ENCODE data around the gene APOBEC3C. TPM values are rescaled to one million over a fixed set of nuclear protein-coding genes. Genes with fewer than 3 reads are reported as not detected.
A peak's percentile ranks its signal among the peaks of the same experiment; 100 is the strongest.

APOBEC3C gene
- total RNA-seq (5.1 TPM), polyA plus RNA-seq (29.6 TPM)
- long read RNA-seq, donor 1, partial matches to known transcripts: 0 of 1 reads
- long read RNA-seq, donor 1, other reads (novel, unspliced or antisense): 0 of 1 reads
- long read RNA-seq, donor 2, transcript APOBEC3C-201 (4 exons, 2,818 nt): major isoform, 32 of 33 reads
- long read RNA-seq, donor 2, partial matches to known transcripts: 0 of 33 reads
- long read RNA-seq, donor 2, other reads (novel, unspliced or antisense): 0 of 33 reads
- long read RNA-seq, donor 3, transcript APOBEC3C-201 (4 exons, 2,818 nt): major isoform, 15 of 15 reads
- long read RNA-seq, donor 3, partial matches to known transcripts: 0 of 15 reads
- long read RNA-seq, donor 3, other reads (novel, unspliced or antisense): 0 of 15 reads
- long read RNA-seq, donor 4, transcript APOBEC3C-201 (4 exons, 2,818 nt): major isoform, 8 of 21 reads
- long read RNA-seq, donor 4, partial matches to known transcripts: 13 of 21 reads
- long read RNA-seq, donor 4, other reads (novel, unspliced or antisense): 0 of 21 reads
- long read RNA-seq, donor 5, transcript APOBEC3C-201 (4 exons, 2,818 nt): major isoform, 18 of 82 reads
- long read RNA-seq, donor 5, partial matches to known transcripts: 63 of 82 reads
- long read RNA-seq, donor 5, other reads (novel, unspliced or antisense): 0 of 82 reads
- long read RNA-seq, donor 6, transcript APOBEC3C-201 (4 exons, 2,818 nt): major isoform, 18 of 18 reads
- long read RNA-seq, donor 6, partial matches to known transcripts: 0 of 18 reads
- long read RNA-seq, donor 6, other reads (novel, unspliced or antisense): 0 of 18 reads
- long read RNA-seq, donor 7, transcript APOBEC3C-201 (4 exons, 2,818 nt): major isoform, 9 of 16 reads
- long read RNA-seq, donor 7, partial matches to known transcripts: 7 of 16 reads
- long read RNA-seq, donor 7, other reads (novel, unspliced or antisense): 0 of 16 reads
- long read RNA-seq, donor 8, transcript APOBEC3C-201 (4 exons, 2,818 nt): major isoform, 9 of 9 reads
- long read RNA-seq, donor 8, partial matches to known transcripts: 0 of 9 reads
- long read RNA-seq, donor 8, other reads (novel, unspliced or antisense): 0 of 9 reads
- long read RNA-seq, donor 9, transcript APOBEC3C-201 (4 exons, 2,818 nt): major isoform, 8 of 15 reads
- long read RNA-seq, donor 9, partial matches to known transcripts: 7 of 15 reads
- long read RNA-seq, donor 9, other reads (novel, unspliced or antisense): 0 of 15 reads
- long read RNA-seq, donor 10, transcript APOBEC3C-201 (4 exons, 2,818 nt): major isoform, 5 of 12 reads
- long read RNA-seq, donor 10, partial matches to known transcripts: 7 of 12 reads
- long read RNA-seq, donor 10, other reads (novel, unspliced or antisense): 0 of 12 reads

DNA sequence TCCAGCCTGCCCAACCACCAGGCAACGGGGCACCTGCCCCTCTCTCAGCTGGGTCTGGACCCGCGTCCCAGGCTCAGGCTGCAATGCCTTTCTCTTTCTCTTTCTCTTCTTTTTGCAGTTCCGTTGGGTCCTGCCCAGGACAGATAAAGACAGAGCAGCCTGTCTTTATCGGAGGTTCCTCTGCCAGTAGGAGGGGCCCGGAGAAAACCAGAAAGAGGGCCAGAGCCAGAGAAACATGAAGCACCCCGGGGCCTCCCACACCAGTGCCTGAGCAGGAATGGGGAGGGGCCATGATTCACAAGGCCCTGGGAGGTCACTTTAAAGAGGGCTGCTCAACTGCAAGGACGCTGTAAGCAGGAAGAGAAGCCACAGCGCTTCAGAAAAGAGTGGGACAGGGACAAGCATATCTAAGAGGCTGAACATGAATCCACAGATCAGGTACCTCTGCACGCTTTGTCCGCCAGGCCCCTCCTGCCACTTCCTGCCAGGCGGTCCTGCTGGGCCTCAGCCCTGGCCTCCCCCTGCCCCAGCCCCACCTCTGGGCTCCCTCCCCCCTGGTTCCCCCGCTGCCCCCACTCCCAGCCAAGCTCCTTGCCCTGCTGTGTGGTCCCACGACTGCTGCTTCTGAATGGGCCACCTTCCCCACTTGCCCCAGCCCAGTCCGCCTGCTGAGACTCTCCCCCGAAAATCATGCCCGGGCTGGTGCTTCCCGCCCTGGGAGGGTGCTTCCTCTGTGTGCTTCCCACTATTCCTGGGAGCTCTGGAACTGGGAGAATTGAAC lies at the start of gene APOBEC3C:
Gene APOBEC3C (plus strand): TSS at position 316 of the 781 bp plus-strand sequence. CDS start 106 bp downstream, at position 422.
- H3K27me3 ChIP-seq (ENCODE audit: control insufficient read depth in 2 of 2, insufficient read depth in 1 of 2, low read length in 1 of 2): no peaks in the 10 kb centered on the region
- peak within 1 kb of the TSS; percentile 28 to 51 for H3K4me3 ChIP-seq (ENCODE audit: low read length in 2 of 2)
- peaks cover 0 to 2% of the 10 kb centered on the region in 2 donors for H3K9me3 ChIP-seq (ENCODE audit: control insufficient read depth in 2 of 2, insufficient read depth in 1 of 2, low read length in 1 of 2)
- peak within 1 kb of the TSS; percentile 75 to 91 for H3K27ac ChIP-seq (ENCODE audit: low read depth in 1 of 2, low read length in 1 of 2)
- WGBS: 2% methylated on average over 18 of the region's 18 CpGs
- peaks cover 0 to 2% of the 10 kb centered on the region in 2 donors for H3K36me3 ChIP-seq (ENCODE audit: control insufficient read depth in 2 of 2, insufficient read depth in 2 of 2, low read length in 1 of 2)
- DNase-seq (ENCODE audit: low read depth in 6 of 9, low spot score in 9 of 9): peak in 3 of 9 donors; percentile 40 to 76 (median 45)
- peaks cover 5 to 32% of the 10 kb centered on the region in 2 donors for H3K4me1 ChIP-seq (ENCODE audit: control insufficient read depth in 2 of 2, insufficient read depth in 2 of 2, low read length in 2 of 2)

DNA sequence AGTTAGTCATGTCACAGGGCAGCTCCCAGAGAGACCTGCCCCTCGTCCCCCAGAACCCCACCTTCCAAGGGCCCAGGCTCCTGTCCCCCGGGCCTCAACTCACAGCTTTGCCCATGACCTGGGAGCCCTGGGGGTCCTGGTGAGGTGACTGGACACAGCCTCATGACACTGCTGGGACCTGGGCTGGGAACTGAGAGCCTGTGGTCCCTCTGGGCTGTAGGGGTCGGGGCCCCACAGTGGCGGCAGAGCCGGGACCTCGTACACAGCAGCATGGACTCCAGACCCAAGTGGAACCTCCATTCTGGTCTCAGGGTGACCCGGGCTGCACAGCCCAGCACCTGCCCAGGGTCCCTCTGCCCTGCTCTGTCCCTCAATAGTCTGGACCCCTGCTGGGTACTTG lies 49.8 kb upstream of the APOBEC3C start:
- no peaks in the 10 kb centered on the region for H3K36me3 ChIP-seq (ENCODE audit: control insufficient read depth in 2 of 2, insufficient read depth in 2 of 2, low read length in 1 of 2)
- H3K4me3 ChIP-seq (ENCODE audit: low read length in 2 of 2): no peak overlapping the region
- H3K27me3 ChIP-seq (ENCODE audit: control insufficient read depth in 2 of 2, insufficient read depth in 1 of 2, low read length in 1 of 2): no peaks in the 10 kb centered on the region
- WGBS: 95% methylated on average over 7 of the region's 7 CpGs
- H3K27ac ChIP-seq (ENCODE audit: low read depth in 1 of 2, low read length in 1 of 2): no peak overlapping the region
- H3K4me1 ChIP-seq (ENCODE audit: control insufficient read depth in 2 of 2, insufficient read depth in 2 of 2, low read length in 2 of 2): no peaks in the 10 kb centered on the region
- no peak for DNase-seq (ENCODE audit: low read depth in 6 of 9, low spot score in 9 of 9)
- H3K9me3 ChIP-seq (ENCODE audit: control insufficient read depth in 2 of 2, insufficient read depth in 1 of 2, low read length in 1 of 2): no peaks in the 10 kb centered on the region

GRCh38 chr22:38964989-38965388 lies 49.1 kb upstream of the APOBEC3C start:
- no peak for DNase-seq (ENCODE audit: low read depth in 6 of 9, low spot score in 9 of 9)
- no peak overlapping the region for H3K27ac ChIP-seq (ENCODE audit: low read depth in 1 of 2, low read length in 1 of 2)

GRCh38 chr22:38965614-38966379 lies 48.3 kb upstream of the APOBEC3C start:
- no peak overlapping the region for H3K4me3 ChIP-seq (ENCODE audit: low read length in 2 of 2)
- no peaks in the 10 kb centered on the region for H3K4me1 ChIP-seq (ENCODE audit: control insufficient read depth in 2 of 2, insufficient read depth in 2 of 2, low read length in 2 of 2)
- no peaks in the 10 kb centered on the region for H3K9me3 ChIP-seq (ENCODE audit: control insufficient read depth in 2 of 2, insufficient read depth in 1 of 2, low read length in 1 of 2)
- no peaks in the 10 kb centered on the region for H3K36me3 ChIP-seq (ENCODE audit: control insufficient read depth in 2 of 2, insufficient read depth in 2 of 2, low read length in 1 of 2)
- no peak overlapping the region for H3K27ac ChIP-seq (ENCODE audit: low read depth in 1 of 2, low read length in 1 of 2)
- H3K27me3 ChIP-seq (ENCODE audit: control insufficient read depth in 2 of 2, insufficient read depth in 1 of 2, low read length in 1 of 2): no peaks in the 10 kb centered on the region
- no peak for DNase-seq (ENCODE audit: low read depth in 6 of 9, low spot score in 9 of 9)
- 95% methylated on average over 14 of the region's 14 CpGs for WGBS

More at GRCh38 chr22:38964989-38965388, 49.1 kb upstream of the APOBEC3C start:
- Histone ChIP-seq H3K9me3 (ENCODE audit: control insufficient read depth in 2 of 2, insufficient read depth in 1 of 2, low read length in 1 of 2) (no peaks in the 10 kb centered on the region), H3K4me1 (ENCODE audit: control insufficient read depth in 2 of 2, insufficient read depth in 2 of 2, low read length in 2 of 2) (no peaks in the 10 kb centered on the region), H3K27me3 (ENCODE audit: control insufficient read depth in 2 of 2, insufficient read depth in 1 of 2, low read length in 1 of 2) (no peaks in the 10 kb centered on the region), H3K4me3 (ENCODE audit: low read length in 2 of 2) (no peak overlapping the region), H3K36me3 (ENCODE audit: control insufficient read depth in 2 of 2, insufficient read depth in 2 of 2, low read length in 1 of 2) (no peaks in the 10 kb centered on the region)
- 93% methylated on average over 4 of the region's 4 CpGs for WGBS

DNA sequence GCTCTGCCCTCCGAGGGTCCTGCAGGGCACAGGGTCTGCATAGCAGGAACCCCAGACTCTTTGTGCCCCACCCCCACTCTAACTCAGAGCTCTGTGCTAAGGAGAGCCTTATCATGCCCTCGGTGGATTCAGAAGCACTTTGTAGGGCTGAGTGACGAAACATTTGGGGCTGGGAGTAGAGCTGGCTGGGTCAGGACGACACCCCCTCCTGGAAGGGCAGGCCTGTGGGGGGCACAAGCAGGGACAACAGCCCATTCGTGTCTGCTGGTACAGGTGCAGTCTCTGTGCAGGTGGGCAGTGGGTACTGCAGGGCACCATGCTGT lies 47.7 kb upstream of the APOBEC3C start:
- DNase-seq (ENCODE audit: low read depth in 6 of 9, low spot score in 9 of 9): no peak
- WGBS: 80% methylated on average over 5 of the region's 5 CpGs

GRCh38 chr22:38966942-38967341 lies 47.1 kb upstream of the APOBEC3C start:
- H3K4me3 ChIP-seq (ENCODE audit: low read length in 2 of 2): no peak overlapping the region
- H3K27ac ChIP-seq (ENCODE audit: low read depth in 1 of 2, low read length in 1 of 2): no peak overlapping the region
- no peak for DNase-seq (ENCODE audit: low read depth in 6 of 9, low spot score in 9 of 9)
- no peaks in the 10 kb centered on the region for H3K36me3 ChIP-seq (ENCODE audit: control insufficient read depth in 2 of 2, insufficient read depth in 2 of 2, low read length in 1 of 2)
- H3K9me3 ChIP-seq (ENCODE audit: control insufficient read depth in 2 of 2, insufficient read depth in 1 of 2, low read length in 1 of 2): no peaks in the 10 kb centered on the region
- peaks cover 0 to 6% of the 10 kb centered on the region in 2 donors for H3K27me3 ChIP-seq (ENCODE audit: control insufficient read depth in 2 of 2, insufficient read depth in 1 of 2, low read length in 1 of 2)
- H3K4me1 ChIP-seq (ENCODE audit: control insufficient read depth in 2 of 2, insufficient read depth in 2 of 2, low read length in 2 of 2): no peaks in the 10 kb centered on the region
- 95% methylated on average over 7 of the region's 7 CpGs for whole genome bisulfite sequencing

More for the DNA sequence above, 47.7 kb upstream of the APOBEC3C start:
- Histone ChIP-seq H3K36me3 (ENCODE audit: control insufficient read depth in 2 of 2, insufficient read depth in 2 of 2, low read length in 1 of 2) (no peaks in the 10 kb centered on the region), H3K4me1 (ENCODE audit: control insufficient read depth in 2 of 2, insufficient read depth in 2 of 2, low read length in 2 of 2) (no peaks in the 10 kb centered on the region), H3K27me3 (ENCODE audit: control insufficient read depth in 2 of 2, insufficient read depth in 1 of 2, low read length in 1 of 2) (peaks cover 0 to 3% of the 10 kb centered on the region in 2 donors), H3K4me3 (ENCODE audit: low read length in 2 of 2) (no peak overlapping the region), H3K9me3 (ENCODE audit: control insufficient read depth in 2 of 2, insufficient read depth in 1 of 2, low read length in 1 of 2) (no peaks in the 10 kb centered on the region), H3K27ac (ENCODE audit: low read depth in 1 of 2, low read length in 1 of 2) (no peak overlapping the region)

- Histone ChIP-seq H3K27me3 (ENCODE audit: control insufficient read depth in 2 of 2, insufficient read depth in 1 of 2, low read length in 1 of 2) (peaks cover 0 to 6% of the 10 kb centered on the region in 2 donors), H3K36me3 (ENCODE audit: control insufficient read depth in 2 of 2, insufficient read depth in 2 of 2, low read length in 1 of 2) (no peaks in the 10 kb centered on the region), H3K4me1 (ENCODE audit: control insufficient read depth in 2 of 2, insufficient read depth in 2 of 2, low read length in 2 of 2) (no peaks in the 10 kb centered on the region), H3K27ac (ENCODE audit: low read depth in 1 of 2, low read length in 1 of 2) (no peak overlapping the region), H3K4me3 (ENCODE audit: low read length in 2 of 2) (no peak overlapping the region), H3K9me3 (ENCODE audit: control insufficient read depth in 2 of 2, insufficient read depth in 1 of 2, low read length in 1 of 2) (no peaks in the 10 kb centered on the region)
- DNase-seq (ENCODE audit: low read depth in 6 of 9, low spot score in 9 of 9): no peak
- 78% methylated on average over 15 of the region's 15 CpGs for WGBS
These were observed 46.3 kb upstream of the APOBEC3C start for GRCh38 chr22:38967451-38968450.
